ENCODE measurements around the gene FAM168A. TPM values are rescaled to one million over a fixed set of nuclear protein-coding genes. Genes with fewer than 3 reads are reported as not detected.
"Not testable (repeated sequence)": the region's sequence is repeated elsewhere in the genome, so short reads cannot be mapped to it uniquely, and the experiment has no call there.

Gene FAM168A
- total RNA-seq, 1 donor from 2014 or later, result 21.4 TPM

- H3K36me3 ChIP-seq, result no peaks in the 10 kb centered on the region
- intact Hi-C loops (cut with DNase I), result no loop called here
- TF ChIP-seq POLR2AphosphoS5 (IDR thresholded peaks at IDR 0.05; ENCODE audit: insufficient read depth in 1 of 2, low read depth in 1 of 2) (no peak), POLR2A (IDR thresholded peaks at IDR 0.05) (no peak), CTCF (IDR thresholded peaks at IDR 0.05) (no peak)
- H3K27me3 ChIP-seq, result no peaks in the 10 kb centered on the region
- DNase-seq (ENCODE audit: extremely low spot score in 2 of 2), result no peak
- peaks cover 8% of the 10 kb centered on the region for H3K9me3 ChIP-seq
- H3K4me3 ChIP-seq, result no peak overlapping the region
- H3K27ac ChIP-seq, result no peak overlapping the region
- H3K4me1 ChIP-seq, result no peaks in the 10 kb centered on the region
These were observed 119.1 kb downstream of the FAM168A start for GRCh38 chr11:73478737-73479347.

- no peak for DNase-seq (ENCODE audit: extremely low spot score in 2 of 2)
These were observed 120.4 kb downstream of the FAM168A start for GRCh38 chr11:73477518-73477917.

GRCh38 chr11:73475549-73476095 is 122.3 kb downstream of the FAM168A start:
- Histone ChIP-seq H3K27me3 (no peaks in the 10 kb centered on the region), H3K9me3 (peaks cover 8% of the 10 kb centered on the region), H3K27ac (no peak overlapping the region), H3K4me1 (no peaks in the 10 kb centered on the region), H3K36me3 (no peaks in the 10 kb centered on the region), H3K4me3 (no peak overlapping the region)
- no peak for DNase-seq (ENCODE audit: extremely low spot score in 2 of 2)
- intact Hi-C loops (cut with DNase I), result no loop called here
- TF ChIP-seq POLR2AphosphoS5 (IDR thresholded peaks at IDR 0.05; ENCODE audit: insufficient read depth in 1 of 2, low read depth in 1 of 2) (no peak), CTCF (IDR thresholded peaks at IDR 0.05) (no peak), POLR2A (IDR thresholded peaks at IDR 0.05) (no peak)

More at GRCh38 chr11:73477518-73477917, 120.4 kb downstream of the FAM168A start:
- H3K36me3 ChIP-seq, result no peaks in the 10 kb centered on the region
- TF ChIP-seq POLR2AphosphoS5 (IDR thresholded peaks at IDR 0.05; ENCODE audit: insufficient read depth in 1 of 2, low read depth in 1 of 2), result no peak
- no peak for TF ChIP-seq CTCF (IDR thresholded peaks at IDR 0.05)
- H3K4me3 ChIP-seq, result no peak overlapping the region
- no peaks in the 10 kb centered on the region for H3K27me3 ChIP-seq
- intact Hi-C loops (cut with DNase I), result no loop called here
- H3K9me3 ChIP-seq, result peaks cover 8% of the 10 kb centered on the region
- H3K4me1 ChIP-seq, result no peaks in the 10 kb centered on the region
- H3K27ac ChIP-seq, result no peak overlapping the region

GRCh38 chr11:73473252-73473651 is 124.7 kb downstream of the FAM168A start:
- intact Hi-C loops (cut with DNase I), result no loop called here
- DNase-seq (ENCODE audit: extremely low spot score in 2 of 2), result no peak
- Histone ChIP-seq H3K36me3 (no peaks in the 10 kb centered on the region), H3K27me3 (no peaks in the 10 kb centered on the region), H3K4me1 (no peaks in the 10 kb centered on the region), H3K4me3 (no peak overlapping the region), H3K9me3 (peaks cover 8% of the 10 kb centered on the region), H3K27ac (no peak overlapping the region)
- TF ChIP-seq POLR2AphosphoS5 (IDR thresholded peaks at IDR 0.05; ENCODE audit: insufficient read depth in 1 of 2, low read depth in 1 of 2) (no peak), POLR2A (IDR thresholded peaks at IDR 0.05) (no peak), CTCF (IDR thresholded peaks at IDR 0.05) (no peak)

- H3K9me3 ChIP-seq; H3K4me1 ChIP-seq; H3K36me3 ChIP-seq; intact Hi-C loops (cut with DNase I); DNase-seq (ENCODE audit: extremely low spot score in 2 of 2); H3K4me3 ChIP-seq; H3K27me3 ChIP-seq: not testable (repeated sequence)
- peak overlapping the region; percentile 10 for H3K27ac ChIP-seq
These were observed 127.8 kb downstream of the FAM168A start for GRCh38 chr11:73470036-73470612.
